ENCODE results near the gene RELB. TPM values are rescaled to one million over a fixed set of nuclear protein-coding genes. Genes with fewer than 3 reads are reported as not detected.

Gene RELB
- total RNA-seq, 3 donors from 2014 or later (not counting 1 experiment from before 2014, with no cell fraction given), result 92.4 to 119 (median 105) TPM

DNA sequence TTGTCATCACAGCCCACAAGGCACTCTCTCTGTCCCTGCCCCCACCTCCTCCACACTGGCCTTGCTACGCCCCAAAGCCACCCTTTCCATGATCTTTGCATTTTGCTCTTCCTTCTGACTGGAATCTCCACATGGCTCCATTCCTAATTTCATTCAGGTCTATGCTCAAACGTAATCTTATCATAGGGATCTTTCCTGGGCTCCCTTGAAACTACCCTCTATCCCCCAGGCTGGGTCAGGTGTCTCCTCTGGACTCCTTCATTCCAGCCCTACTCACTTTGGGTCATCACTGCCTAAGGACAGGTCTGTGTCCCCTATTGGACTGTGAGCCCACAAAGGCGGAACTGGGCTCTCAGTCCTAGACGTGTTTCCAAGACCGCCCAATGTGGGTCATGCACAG is 80.9 kb downstream of the RELB start:
- Mint-ChIP-seq H3K9me3 (no peaks in the 10 kb centered on the region), H3K4me3 (peak overlapping the region; percentile 74), H3K27me3 (ENCODE audit: low read depth in 2 of 2) (no peaks in the 10 kb centered on the region), H3K4me1 (peaks cover 47 to 55% of the 10 kb centered on the region in 2 donors), H3K27ac (peak overlapping the region; percentile 29 to 96), H3K36me3 (peaks cover 9% of the 10 kb centered on the region)
- DNase-seq, result no peak
- TF ChIP-seq, protein P1, sequence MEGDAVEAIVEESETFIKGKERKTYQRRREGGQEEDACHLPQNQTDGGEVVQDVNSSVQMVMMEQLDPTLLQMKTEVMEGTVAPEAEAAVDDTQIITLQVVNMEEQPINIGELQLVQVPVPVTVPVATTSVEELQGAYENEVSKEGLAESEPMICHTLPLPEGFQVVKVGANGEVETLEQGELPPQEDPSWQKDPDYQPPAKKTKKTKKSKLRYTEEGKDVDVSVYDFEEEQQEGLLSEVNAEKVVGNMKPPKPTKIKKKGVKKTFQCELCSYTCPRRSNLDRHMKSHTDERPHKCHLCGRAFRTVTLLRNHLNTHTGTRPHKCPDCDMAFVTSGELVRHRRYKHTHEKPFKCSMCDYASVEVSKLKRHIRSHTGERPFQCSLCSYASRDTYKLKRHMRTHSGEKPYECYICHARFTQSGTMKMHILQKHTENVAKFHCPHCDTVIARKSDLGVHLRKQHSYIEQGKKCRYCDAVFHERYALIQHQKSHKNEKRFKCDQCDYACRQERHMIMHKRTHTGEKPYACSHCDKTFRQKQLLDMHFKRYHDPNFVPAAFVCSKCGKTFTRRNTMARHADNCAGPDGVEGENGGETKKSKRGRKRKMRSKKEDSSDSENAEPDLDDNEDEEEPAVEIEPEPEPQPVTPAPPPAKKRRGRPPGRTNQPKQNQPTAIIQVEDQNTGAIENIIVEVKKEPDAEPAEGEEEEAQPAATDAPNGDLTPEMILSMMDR (IDR thresholded peaks at IDR 0.05), result no peak
- Histone ChIP-seq H3K4me3 (ENCODE audit: low read length) (no peak overlapping the region), H3K9me3 (ENCODE audit: control insufficient read depth, insufficient read depth, low read length) (no peaks in the 10 kb centered on the region), H3K4me1 (ENCODE audit: control insufficient read depth, insufficient read depth, low read length) (peaks cover 44% of the 10 kb centered on the region), H3K36me3 (ENCODE audit: control insufficient read depth, insufficient read depth, low read length) (peaks cover 13% of the 10 kb centered on the region), H3K27ac (ENCODE audit: low read length) (no peak overlapping the region), H3K27me3 (ENCODE audit: control insufficient read depth, insufficient read depth, low read length) (no peaks in the 10 kb centered on the region)
- ATAC-seq, result no peak
- WGBS (ENCODE audit: insufficient coverage), result 99% methylated on average over 5 of the region's 5 CpGs
- intact Hi-C loops (cut with micrococcal nuclease), result no loop called here

DNA sequence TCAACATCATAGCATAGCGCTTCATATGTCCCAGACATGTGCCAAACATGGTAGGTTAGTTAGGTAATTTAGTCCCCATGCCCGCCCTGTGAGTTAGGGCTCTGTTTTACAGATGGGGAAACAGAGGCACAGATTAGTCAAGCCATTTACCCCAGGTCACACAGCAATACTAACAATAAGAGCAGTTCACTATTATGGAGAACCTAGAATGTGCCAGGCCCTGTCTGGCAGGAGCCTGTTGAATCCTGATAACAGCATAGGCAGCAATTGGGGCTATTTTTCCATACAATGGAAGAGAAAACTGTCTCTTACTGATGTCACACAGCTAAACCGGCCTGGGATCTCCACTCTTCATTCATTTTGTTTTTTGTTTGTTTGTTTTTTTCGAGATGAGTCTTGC is 85.2 kb downstream of the RELB start:
- WGBS (ENCODE audit: insufficient coverage), result 87% methylated on average over 2 of the region's 4 CpGs
- Mint-ChIP-seq H3K36me3 (peaks cover 9% of the 10 kb centered on the region), H3K27ac (peak overlapping the region; percentile 90 to 92), H3K27me3 (ENCODE audit: low read depth in 2 of 2) (no peaks in the 10 kb centered on the region), H3K4me1 (peaks cover 39 to 40% of the 10 kb centered on the region in 2 donors), H3K4me3 (peak overlapping the region; percentile 6), H3K9me3 (no peaks in the 10 kb centered on the region)
- Histone ChIP-seq H3K9me3 (ENCODE audit: control insufficient read depth, insufficient read depth, low read length) (no peaks in the 10 kb centered on the region), H3K4me3 (ENCODE audit: low read length) (no peak overlapping the region), H3K27me3 (ENCODE audit: control insufficient read depth, insufficient read depth, low read length) (no peaks in the 10 kb centered on the region), H3K4me1 (ENCODE audit: control insufficient read depth, insufficient read depth, low read length) (peaks cover 50% of the 10 kb centered on the region), H3K27ac (ENCODE audit: low read length) (peak overlapping the region; percentile 14), H3K36me3 (ENCODE audit: control insufficient read depth, insufficient read depth, low read length) (peaks cover 21% of the 10 kb centered on the region)
- DNase-seq (no peak), ATAC-seq (no peak)
- intact Hi-C loops (cut with micrococcal nuclease), result no loop called here
- TF ChIP-seq, protein P1 (IDR thresholded peaks at IDR 0.05), result no peak

DNA sequence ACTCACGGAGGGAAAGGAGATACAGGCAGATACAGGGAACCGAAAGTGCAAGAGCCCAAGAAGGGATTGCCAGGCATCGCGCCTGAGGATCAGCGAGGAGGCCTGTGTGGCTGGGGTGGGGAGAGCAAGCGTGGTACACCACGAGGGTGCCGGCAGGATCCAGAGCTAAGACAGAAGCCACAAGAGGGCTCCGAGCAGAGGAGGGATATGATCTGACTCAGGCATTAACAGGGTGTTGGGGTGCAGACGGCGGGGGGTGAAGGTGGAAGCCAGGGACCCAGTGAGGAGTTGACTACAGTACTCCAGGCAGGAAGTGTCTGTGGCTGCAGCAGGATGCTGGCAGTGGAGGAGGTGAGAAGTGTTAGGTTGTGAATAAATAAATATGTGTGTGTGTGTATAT is 86.3 kb downstream of the RELB start:
- ATAC-seq, result peak; percentile 74 to 87 (median 74)
- intact Hi-C loops (cut with micrococcal nuclease), result no loop called here
- no peaks in the 10 kb centered on the region for H3K9me3 Mint-ChIP-seq
- no peaks in the 10 kb centered on the region for H3K36me3 Mint-ChIP-seq
- TF ChIP-seq, protein P1 (IDR thresholded peaks at IDR 0.05), result no peak
- H3K4me1 Mint-ChIP-seq, result peaks cover 40 to 41% of the 10 kb centered on the region in 2 donors
- Histone ChIP-seq H3K27ac (ENCODE audit: low read length) (peak overlapping the region; percentile 75), H3K36me3 (ENCODE audit: control insufficient read depth, insufficient read depth, low read length) (peaks cover 11% of the 10 kb centered on the region), H3K4me3 (ENCODE audit: low read length) (no peak overlapping the region), H3K27me3 (ENCODE audit: control insufficient read depth, insufficient read depth, low read length) (no peaks in the 10 kb centered on the region), H3K9me3 (ENCODE audit: control insufficient read depth, insufficient read depth, low read length) (no peaks in the 10 kb centered on the region), H3K4me1 (ENCODE audit: control insufficient read depth, insufficient read depth, low read length) (peaks cover 60% of the 10 kb centered on the region)
- H3K4me3 Mint-ChIP-seq, result peak overlapping the region; percentile 84
- peak overlapping the region; percentile 90 to 92 for H3K27ac Mint-ChIP-seq
- 6% methylated on average over 11 of the region's 11 CpGs for WGBS (ENCODE audit: insufficient coverage)
- peak; percentile 72 to 89 for DNase-seq
- H3K27me3 Mint-ChIP-seq (ENCODE audit: low read depth in 2 of 2), result no peaks in the 10 kb centered on the region

Other genes starting within 250 kb of the RELB start
- gene CBLC, start 223.6 kb upstream of the RELB start, total RNA-seq, result not detected
- gene BCAM, start 192.4 kb upstream of the RELB start, total RNA-seq, result not detected
- 10 to 100 TPM in 1 of 3 donors, 1 to 10 TPM in 2; 1.6 to 10.3 (median 2.7) TPM for gene NECTIN2, start 155.2 kb upstream of the RELB start, total RNA-seq
- 10 to 100 TPM; 22.4 to 29.1 (median 23.5) TPM for gene TOMM40, start 110.2 kb upstream of the RELB start, total RNA-seq
- 1 to 10 TPM in 2 of 3 donors, under 1 TPM in 1; 0.45 to 2.7 (median 1.3) TPM for gene APOE, start 95.7 kb upstream of the RELB start, total RNA-seq
- not detected for gene APOC1, start 86.9 kb upstream of the RELB start, total RNA-seq
- gene APOC4, start 59.2 kb upstream of the RELB start, total RNA-seq, result not detected
- not detected for gene APOC2, start 55.4 kb upstream of the RELB start, total RNA-seq
- 100 to 1,000 TPM in 2 of 3 donors, 10 to 100 TPM in 1; 97.1 to 125 (median 120) TPM for gene CLPTM1, start 46.1 kb upstream of the RELB start, total RNA-seq
- 100 to 1,000 TPM; 142 to 160 (median 146) TPM for gene CLASRP, start 37.6 kb downstream of the RELB start, total RNA-seq
- gene ZNF296, start 75.0 kb downstream of the RELB start, total RNA-seq, result 1 to 10 TPM; 5.1 to 8.0 (median 8.0) TPM
- 10 to 100 TPM; 27.7 to 28.7 (median 27.9) TPM for gene GEMIN7, start 77.8 kb downstream of the RELB start, total RNA-seq
- 10 to 100 TPM; 23.8 to 29.3 (median 25.0) TPM for gene PPP1R37, start 91.7 kb downstream of the RELB start, total RNA-seq
- gene NKPD1, start 159.5 kb downstream of the RELB start, total RNA-seq, result under 1 TPM; 0.55 to 1.00 (median 0.66) TPM
- 10 to 100 TPM; 38.0 to 47.0 (median 45.2) TPM for gene TRAPPC6A, start 176.8 kb downstream of the RELB start, total RNA-seq
- 10 to 100 TPM; 20.9 to 26.3 (median 21.8) TPM for gene BLOC1S3, start 177.3 kb downstream of the RELB start, total RNA-seq
- gene EXOC3L2, start 243.9 kb downstream of the RELB start, total RNA-seq, result under 1 TPM in 2 of 3 donors, not detected in 1; 0.16 to 0.23 TPM
- gene MARK4, start 249.8 kb downstream of the RELB start, total RNA-seq, result 10 to 100 TPM; 50.4 to 53.6 (median 51.4) TPM